Placental epithelial cell (primary cell): ENCODE results near the gene IFIT5. TPM values are rescaled to one million over a fixed set of nuclear protein-coding genes. Genes with fewer than 3 reads are reported as not detected.

ENCODE experiments used
- total RNA-seq: library from RNA; depleted of rRNA; stranded (reverse); fragments of >200 nt; gene quantifications from 2 replicates; pipeline ENCODE4 v1.2.3, GENCODE V29; 2012

The IFIT5 gene
- total RNA-seq: 11.8 and 13.7 TPM in 2 replicates

GRCh38 chr10:89414146-89414878 lies at the start of gene IFIT5:
TSS of gene IFIT5 (plus strand) at chr10:89414568. CDS start at chr10:89414799, 231 bp downstream.

GRCh38 chr10:89377705-89378637 lies 36.4 kb upstream of the IFIT5 start, which contains the start of gene IFIT1B:
TSS of gene IFIT1B (plus strand) at chr10:89378056. CDS start at chr10:89378136, 80 bp downstream.

GRCh38 chr10:89391907-89392756 lies 22.2 kb upstream of the IFIT5 start, which contains the start of gene IFIT1:
TSS of gene IFIT1 (plus strand) at chr10:89392623. CDS start at chr10:89392713, 90 bp downstream.

Other genes with a start within 250 kb of the IFIT5 start
- gene CH25H, start 207.3 kb upstream of the IFIT5 start, total RNA-seq: not detected in 2 replicates
- gene LIPA, start 162.8 kb upstream of the IFIT5 start, total RNA-seq: 33.0 and 114 TPM in 2 replicates
- gene IFIT2, start 112.5 kb upstream of the IFIT5 start, total RNA-seq: 0.79 and 5.2 TPM in 2 replicates
- gene IFIT3, start 86.6 kb upstream of the IFIT5 start, total RNA-seq: 1.2 and 2.0 TPM in 2 replicates
- 0.11 TPM in 1 of 2 replicates, not detected in the other for gene IFIT1B, start 36.5 kb upstream of the IFIT5 start, total RNA-seq
- gene IFIT1, start 21.9 kb upstream of the IFIT5 start, total RNA-seq: 1.5 and 2.4 TPM in 2 replicates
- gene SLC16A12, start 121.0 kb downstream of the IFIT5 start, total RNA-seq: 0.39 and 1.5 TPM in 2 replicates
- 4.0 and 5.9 TPM in 2 replicates for gene PANK1, start 230.7 kb downstream of the IFIT5 start, total RNA-seq